ENCODE measurements around the gene HS6ST2.

DNA sequence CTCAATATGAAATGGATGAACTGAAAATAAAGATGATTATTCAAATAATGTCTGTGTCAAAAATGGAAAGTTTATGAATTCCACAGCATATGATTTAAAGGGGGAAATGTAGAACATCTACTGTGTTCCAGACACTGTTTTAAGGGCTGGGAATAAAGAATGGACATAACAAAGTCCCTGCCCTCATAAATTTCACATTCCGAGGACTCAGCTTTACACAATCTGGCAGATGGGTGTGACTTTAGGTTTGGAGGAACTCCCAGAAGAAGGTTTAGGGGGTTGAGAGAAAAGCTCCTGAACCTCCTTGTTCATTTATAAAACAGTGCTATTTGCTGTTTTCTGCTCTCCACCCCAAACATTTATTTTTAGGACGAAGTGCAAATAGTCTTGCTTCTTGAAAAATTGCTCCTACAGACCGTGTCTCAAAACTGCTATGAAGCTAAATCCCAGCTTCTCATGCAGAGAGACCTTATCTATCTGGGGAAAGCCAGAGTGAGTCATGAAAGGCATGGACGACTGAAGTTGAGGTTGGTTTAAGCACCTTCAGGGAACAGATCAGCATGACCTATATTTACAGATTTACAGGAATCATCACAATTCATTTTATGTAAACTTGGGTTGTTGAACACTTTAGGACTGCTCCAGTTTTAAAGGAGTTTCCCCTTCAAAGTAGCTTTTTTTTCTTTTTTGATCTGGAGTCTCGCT, 184.3 kb downstream of the HS6ST2 start:
- TF ChIP-seq, protein P1, sequence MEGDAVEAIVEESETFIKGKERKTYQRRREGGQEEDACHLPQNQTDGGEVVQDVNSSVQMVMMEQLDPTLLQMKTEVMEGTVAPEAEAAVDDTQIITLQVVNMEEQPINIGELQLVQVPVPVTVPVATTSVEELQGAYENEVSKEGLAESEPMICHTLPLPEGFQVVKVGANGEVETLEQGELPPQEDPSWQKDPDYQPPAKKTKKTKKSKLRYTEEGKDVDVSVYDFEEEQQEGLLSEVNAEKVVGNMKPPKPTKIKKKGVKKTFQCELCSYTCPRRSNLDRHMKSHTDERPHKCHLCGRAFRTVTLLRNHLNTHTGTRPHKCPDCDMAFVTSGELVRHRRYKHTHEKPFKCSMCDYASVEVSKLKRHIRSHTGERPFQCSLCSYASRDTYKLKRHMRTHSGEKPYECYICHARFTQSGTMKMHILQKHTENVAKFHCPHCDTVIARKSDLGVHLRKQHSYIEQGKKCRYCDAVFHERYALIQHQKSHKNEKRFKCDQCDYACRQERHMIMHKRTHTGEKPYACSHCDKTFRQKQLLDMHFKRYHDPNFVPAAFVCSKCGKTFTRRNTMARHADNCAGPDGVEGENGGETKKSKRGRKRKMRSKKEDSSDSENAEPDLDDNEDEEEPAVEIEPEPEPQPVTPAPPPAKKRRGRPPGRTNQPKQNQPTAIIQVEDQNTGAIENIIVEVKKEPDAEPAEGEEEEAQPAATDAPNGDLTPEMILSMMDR (IDR thresholded peaks at IDR 0.05), result no peak
- no peak for TF ChIP-seq POLR2A (IDR thresholded peaks at IDR 0.05)
